NB4 (cell line): Measurements from ENCODE around the gene GUCY1A1.

Source experiments
- POLR2A ChIP-seq: IDR thresholded peaks from 2 replicates; pipeline ENCODE4 v1.6.1; 2011; ENCODE audit warnings: mild to moderate bottlenecking; ENCODE audit not compliant: insufficient read length; ENCODE audit errors: extremely low read depth
- TF ChIP-seq, protein P1 (sequence below): IDR thresholded peaks from one replicate; pipeline ENCODE4 v1.5.1; 2012; ENCODE audit warnings: low read depth, low read length
- TF ChIP-seq, protein P2 (sequence below): IDR thresholded peaks from 2 replicates; pipeline ENCODE4 v1.6.1; 2011; ENCODE audit warnings: low read depth, low read length

DNA sequence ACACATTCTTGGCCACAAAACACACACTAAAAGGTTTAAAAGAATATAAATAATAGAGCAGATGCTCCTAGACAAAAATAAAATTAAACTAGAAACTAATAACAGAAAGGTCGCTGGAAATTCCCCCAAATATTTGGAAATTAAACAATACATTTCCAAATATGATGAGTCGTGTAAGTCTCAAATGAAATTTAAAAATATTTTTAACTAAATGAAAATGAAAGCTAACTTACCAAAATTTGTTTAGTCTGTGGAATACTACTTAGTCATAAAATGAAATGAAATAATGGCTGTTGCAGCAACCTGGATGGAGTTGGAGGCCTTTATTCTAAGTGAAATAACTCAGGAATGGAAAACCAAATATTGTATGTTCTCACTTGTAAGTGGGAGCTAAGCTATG lies 20.6 kb upstream of the GUCY1A1 start:
- TF ChIP-seq, protein P1, sequence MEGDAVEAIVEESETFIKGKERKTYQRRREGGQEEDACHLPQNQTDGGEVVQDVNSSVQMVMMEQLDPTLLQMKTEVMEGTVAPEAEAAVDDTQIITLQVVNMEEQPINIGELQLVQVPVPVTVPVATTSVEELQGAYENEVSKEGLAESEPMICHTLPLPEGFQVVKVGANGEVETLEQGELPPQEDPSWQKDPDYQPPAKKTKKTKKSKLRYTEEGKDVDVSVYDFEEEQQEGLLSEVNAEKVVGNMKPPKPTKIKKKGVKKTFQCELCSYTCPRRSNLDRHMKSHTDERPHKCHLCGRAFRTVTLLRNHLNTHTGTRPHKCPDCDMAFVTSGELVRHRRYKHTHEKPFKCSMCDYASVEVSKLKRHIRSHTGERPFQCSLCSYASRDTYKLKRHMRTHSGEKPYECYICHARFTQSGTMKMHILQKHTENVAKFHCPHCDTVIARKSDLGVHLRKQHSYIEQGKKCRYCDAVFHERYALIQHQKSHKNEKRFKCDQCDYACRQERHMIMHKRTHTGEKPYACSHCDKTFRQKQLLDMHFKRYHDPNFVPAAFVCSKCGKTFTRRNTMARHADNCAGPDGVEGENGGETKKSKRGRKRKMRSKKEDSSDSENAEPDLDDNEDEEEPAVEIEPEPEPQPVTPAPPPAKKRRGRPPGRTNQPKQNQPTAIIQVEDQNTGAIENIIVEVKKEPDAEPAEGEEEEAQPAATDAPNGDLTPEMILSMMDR: no peak
- TF ChIP-seq POLR2A: no peak
- TF ChIP-seq, protein P2, sequence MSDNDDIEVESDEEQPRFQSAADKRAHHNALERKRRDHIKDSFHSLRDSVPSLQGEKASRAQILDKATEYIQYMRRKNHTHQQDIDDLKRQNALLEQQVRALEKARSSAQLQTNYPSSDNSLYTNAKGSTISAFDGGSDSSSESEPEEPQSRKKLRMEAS: no peak
